NCI-H69 (cell line): ENCODE results near the gene FXYD1.
"Not testable (repeated sequence)": the region's sequence is repeated elsewhere in the genome, so short reads cannot be mapped to it uniquely, and the experiment has no call there.

Experiments
- DNase-seq: peaks from one replicate; lab custom pipeline; 2025; lab: John Stamatoyannopoulos, UW

The FXYD1 gene

GRCh38 chr19:35143231-35143715, 4.6 kb downstream of the FXYD1 start, which contains the start of gene FXYD7:
FXYD7 (plus strand) TSS chr19:35143255; CDS start chr19:35143334, 79 bp downstream.
- DNase-seq = peak; percentile 14

GRCh38 chr19:35143818-35144217, 5.2 kb downstream of the FXYD1 start:
- no peak for DNase-seq

- DNase-seq = no peak
These were observed 5.6 kb downstream of the FXYD1 start for GRCh38 chr19:35144259-35144599.

- DNase-seq = peak; percentile 67
These were observed 6.2 kb downstream of the FXYD1 start for GRCh38 chr19:35144600-35145436.

GRCh38 chr19:35146746-35147459, 8.3 kb downstream of the FXYD1 start:
- DNase-seq = no peak

DNA sequence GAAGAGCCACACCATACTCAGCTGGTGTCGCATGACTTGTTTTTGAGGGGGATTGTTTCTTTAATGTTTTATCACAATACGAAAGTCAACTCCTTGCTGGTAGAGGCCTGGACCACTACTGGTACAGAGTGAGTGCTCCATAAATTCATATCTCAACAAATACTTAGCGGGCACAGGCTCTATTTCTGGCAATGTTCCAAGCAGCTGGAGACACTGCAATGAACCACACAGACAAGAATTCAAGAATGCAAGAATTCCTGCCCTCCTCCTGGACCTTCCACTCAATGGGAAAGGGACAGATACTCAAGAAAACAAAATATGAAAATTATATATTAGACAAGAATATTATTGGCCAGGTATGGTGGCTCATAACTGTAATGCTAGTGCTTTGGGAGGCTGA, 10.8 kb downstream of the FXYD1 start:
- no peak for DNase-seq

- DNase-seq = no peak
These were observed 11.8 kb downstream of the FXYD1 start for GRCh38 chr19:35150445-35150844.

- DNase-seq = peak; percentile 26
These were observed 12.8 kb downstream of the FXYD1 start for GRCh38 chr19:35151273-35152065.

DNA sequence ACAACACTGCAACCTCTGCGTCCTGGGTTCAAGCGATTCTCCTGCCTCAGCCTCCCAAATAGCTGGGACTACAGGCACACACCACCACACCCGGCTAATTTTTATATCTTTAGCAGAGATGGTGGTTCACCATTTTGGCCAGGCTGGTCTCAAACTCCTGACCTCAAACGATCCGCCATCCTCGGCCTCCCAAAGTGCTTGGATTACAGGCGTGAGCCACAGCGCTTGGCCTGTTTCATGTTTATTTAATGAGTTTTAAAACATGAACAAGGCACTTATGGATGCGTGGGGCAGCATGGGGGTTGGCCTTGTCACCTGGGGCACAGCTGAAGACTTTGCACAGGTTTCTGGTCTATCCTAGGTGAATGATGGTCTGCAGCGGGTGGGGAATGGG, 14.5 kb downstream of the FXYD1 start:
- DNase-seq = not testable (repeated sequence)

GRCh38 chr19:35153701-35154524, 15.3 kb downstream of the FXYD1 start:
- DNase-seq = peak; percentile 64

DNA sequence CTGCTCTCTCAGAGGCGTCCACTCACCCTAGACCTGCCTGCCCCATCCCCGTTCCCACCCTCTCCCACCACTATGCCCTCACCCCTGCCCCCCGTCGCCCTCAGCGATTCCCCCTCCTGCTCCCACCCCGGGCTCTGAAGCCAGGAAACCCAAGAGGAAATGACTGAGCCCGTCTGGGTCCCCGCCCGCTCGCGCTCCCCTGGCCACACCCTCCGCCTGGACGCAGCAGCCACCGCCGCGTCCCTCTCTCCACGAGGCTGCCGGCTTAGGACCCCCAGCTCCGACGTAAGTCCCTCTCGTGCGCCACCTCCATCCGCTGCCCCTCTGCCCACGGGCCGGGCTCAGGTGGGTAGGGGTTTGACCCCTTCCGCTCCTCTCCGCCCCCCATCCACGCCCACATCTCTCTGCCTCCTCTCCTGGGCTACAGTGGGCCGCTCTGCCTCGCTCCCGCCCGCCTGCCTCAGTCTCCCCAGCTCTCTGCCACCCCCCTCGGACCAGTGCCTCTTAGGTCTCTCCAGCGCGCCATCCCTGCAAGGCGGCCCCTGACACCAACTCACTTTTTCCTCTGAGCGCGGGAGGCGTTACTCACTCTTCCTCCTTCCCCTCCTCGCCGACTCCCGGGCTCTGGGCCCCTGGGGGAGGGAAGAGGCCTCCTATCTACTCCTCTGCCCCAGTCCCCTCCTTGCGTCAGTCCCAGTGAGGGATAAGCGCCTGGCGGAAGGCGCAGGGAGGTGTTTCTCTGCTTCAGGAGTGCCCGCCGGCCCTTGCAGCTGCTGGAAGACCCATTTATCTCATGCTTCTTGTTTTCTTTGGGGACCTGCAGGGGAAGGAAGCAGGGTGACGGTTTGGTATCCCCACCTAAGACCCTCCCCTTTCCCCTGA, 16.1 kb downstream of the FXYD1 start, which contains the start of gene FXYD5:
TSS of gene FXYD5 (plus strand) at position 211 of the 882 bp plus-strand sequence. CDS start 816 bp downstream, outside the sequence.
- peak; percentile 61 for DNase-seq

DNA sequence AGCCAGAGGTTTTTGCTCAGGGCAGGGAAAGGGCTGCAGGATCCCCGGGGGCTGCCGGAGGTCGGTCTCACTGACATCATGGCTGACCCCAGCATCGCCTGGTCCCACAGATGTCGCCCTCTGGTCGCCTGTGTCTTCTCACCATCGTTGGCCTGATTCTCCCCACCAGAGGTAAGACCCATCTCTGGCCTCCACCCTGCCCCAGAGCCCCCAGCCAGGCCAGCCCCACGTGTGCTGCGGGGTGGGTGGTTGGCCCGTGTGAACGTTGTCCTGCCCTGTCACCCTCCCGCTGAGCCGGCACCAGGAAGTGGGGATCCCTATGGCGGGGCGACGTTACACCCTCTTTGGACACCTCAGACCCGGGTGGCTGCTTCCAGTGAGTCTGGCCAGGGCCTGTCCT, 16.8 kb downstream of the FXYD1 start:
- DNase-seq = no peak

- no peak for DNase-seq
These were observed 17.5 kb downstream of the FXYD1 start for GRCh38 chr19:35155981-35156672.

GRCh38 chr19:35156673-35157014, 18.0 kb downstream of the FXYD1 start:
- DNase-seq = no peak

- no peak for DNase-seq
These were observed 18.8 kb downstream of the FXYD1 start for GRCh38 chr19:35157431-35157830.

GRCh38 chr19:35159606-35160005, 21.0 kb downstream of the FXYD1 start:
- no peak for DNase-seq

DNA sequence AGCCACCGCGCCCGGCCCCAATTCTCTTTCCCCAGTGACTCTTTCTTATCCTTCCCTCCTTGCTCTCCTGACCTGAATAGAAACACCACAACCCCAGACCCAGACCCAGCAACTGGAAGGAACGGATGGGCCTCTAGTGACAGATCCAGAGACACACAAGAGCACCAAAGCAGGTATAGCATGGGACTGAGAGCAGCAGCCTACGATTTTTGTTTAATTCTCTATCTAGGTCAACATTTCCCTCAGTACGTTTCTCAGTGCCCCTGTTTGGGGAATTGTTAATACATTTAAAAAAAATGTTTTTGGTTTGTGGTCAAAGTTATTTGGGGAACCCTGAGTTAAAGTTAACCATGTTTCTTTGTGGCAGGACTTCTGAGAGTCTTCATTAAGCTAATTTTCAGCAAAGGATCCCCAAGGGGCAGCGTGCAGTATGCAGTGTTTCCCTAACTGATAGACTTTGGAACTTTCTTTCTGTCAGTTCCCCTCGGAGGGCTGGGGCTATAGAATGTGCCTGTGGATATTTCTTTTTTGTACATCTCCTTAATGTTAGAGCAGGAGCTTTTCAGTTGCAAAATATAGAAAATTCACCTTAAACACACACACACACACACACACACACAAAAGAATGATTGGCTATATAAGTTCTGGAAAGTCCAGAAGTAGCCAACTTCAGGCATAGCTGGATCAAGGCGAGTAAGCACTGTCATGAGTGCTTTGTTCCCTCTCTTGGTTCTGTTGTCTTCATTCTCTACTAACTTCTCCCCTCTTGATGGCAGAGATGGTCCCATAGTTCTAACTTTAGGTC, 22.2 kb downstream of the FXYD1 start:
- DNase-seq = no peak

DNA sequence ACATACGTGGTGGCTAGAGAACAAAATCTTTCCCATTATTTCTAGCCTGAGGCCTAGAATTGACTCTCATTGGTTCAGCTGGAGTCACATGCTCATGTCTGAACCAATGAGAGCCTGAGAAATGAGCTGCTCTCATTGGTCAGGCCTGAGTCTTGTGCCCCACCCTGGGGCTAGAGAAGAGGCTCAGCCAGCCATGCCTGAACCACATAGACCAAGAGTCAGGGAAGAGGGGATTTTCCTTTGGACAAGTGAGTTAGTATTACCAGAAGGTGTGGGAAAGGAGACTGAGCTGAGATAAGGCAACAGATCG, 22.8 kb downstream of the FXYD1 start:
- DNase-seq = no peak
